H9 (cell line): ENCODE results near the gene RWDD1. TPM values are rescaled to one million over a fixed set of nuclear protein-coding genes. Genes with fewer than 3 reads are reported as not detected.

Experiments used
- DNase-seq: peaks from one replicate; pipeline ENCODE4 v3.0.0-alpha.2; 2017
- H2AFZ ChIP-seq: one replicate; pipeline ENCODE4 v1.6.1; 2013; ENCODE audit warnings: mild to moderate bottlenecking, low read length, control low read depth, moderate library complexity
- H2AK5ac ChIP-seq: 2 replicates; pipeline ENCODE4 v1.6.1; 2013; ENCODE audit warnings: low read length, control low read depth, mixed read lengths; ENCODE audit not compliant: insufficient read length
- H2BK120ac ChIP-seq: one replicate; pipeline ENCODE4 v1.6.1; 2013; ENCODE audit warnings: low read depth, mild to moderate bottlenecking, low read length, control low read depth, inconsistent platforms; ENCODE audit not compliant: poor library complexity, severe bottlenecking
- H2BK12ac ChIP-seq: 2 replicates; pipeline ENCODE4 v1.6.1; 2013; ENCODE audit warnings: low read length, control low read depth, mixed read lengths, low read depth; ENCODE audit not compliant: insufficient read length
- H2BK15ac ChIP-seq: 2 replicates; pipeline ENCODE4 v1.6.1; 2013; ENCODE audit warnings: low read depth, low read length, control low read depth
- H2BK20ac ChIP-seq: one replicate; pipeline ENCODE4 v1.6.1; 2013; ENCODE audit warnings: low read depth, mild to moderate bottlenecking, low read length, control low read depth, inconsistent platforms; ENCODE audit not compliant: poor library complexity, severe bottlenecking
- H2BK5ac ChIP-seq: 2 replicates; pipeline ENCODE4 v1.6.1; 2013; ENCODE audit warnings: low read length, control low read depth, mixed read lengths; ENCODE audit not compliant: insufficient read length
- H3K14ac ChIP-seq: 2 replicates; pipeline ENCODE4 v1.6.1; 2013; ENCODE audit warnings: low read length, control low read depth; ENCODE audit not compliant: insufficient read depth
- H3K18ac ChIP-seq: 2 replicates; pipeline ENCODE4 v1.6.1; 2013; ENCODE audit warnings: low read depth, mild to moderate bottlenecking, mixed read lengths, low read length, control low read depth; ENCODE audit not compliant: insufficient read length
- H3K23ac ChIP-seq: 2 replicates; pipeline ENCODE4 v1.6.1; 2013; ENCODE audit warnings: low read length, control low read depth, mixed read lengths, low read depth; ENCODE audit not compliant: insufficient read length
- H3K23me2 ChIP-seq: 2 replicates; pipeline ENCODE4 v1.6.1; 2013; ENCODE audit warnings: low read depth, mild to moderate bottlenecking, mixed read lengths, low read length, control low read depth; ENCODE audit not compliant: insufficient read length, poor library complexity, severe bottlenecking
- H3K27ac ChIP-seq: 2 replicates; pipeline ENCODE4 v1.5.1; 2013; ENCODE audit warnings: low read length, control low read depth, mixed read lengths, low read depth; ENCODE audit not compliant: insufficient read length
- H3K27me3 ChIP-seq: 2 replicates; pipeline ENCODE4 v1.6.1; 2013; ENCODE audit warnings: low read length, control low read depth, inconsistent platforms; ENCODE audit not compliant: insufficient read depth
- H3K4ac ChIP-seq: 2 replicates; pipeline ENCODE4 v1.6.1; 2013; ENCODE audit warnings: low read depth, mild to moderate bottlenecking, control low read depth, inconsistent platforms, low read length, moderate library complexity
- H3K4me1 ChIP-seq: 2 replicates; pipeline ENCODE4 v1.6.1; 2013; ENCODE audit warnings: low read length, control low read depth, inconsistent platforms; ENCODE audit not compliant: insufficient read depth
- H3K4me2 ChIP-seq: 2 replicates; pipeline ENCODE4 v1.6.1; 2013; ENCODE audit warnings: low read length, control low read depth, mixed read lengths; ENCODE audit not compliant: insufficient read length, insufficient read depth
- H3K56ac ChIP-seq: 2 replicates; pipeline ENCODE4 v1.6.1; 2013; ENCODE audit warnings: low read depth, mild to moderate bottlenecking, mixed read lengths, low read length, control low read depth; ENCODE audit not compliant: insufficient read length
- H3K79me1 ChIP-seq: 2 replicates; pipeline ENCODE4 v1.6.1; 2013; ENCODE audit warnings: low read depth, mild to moderate bottlenecking, moderate library complexity, low read length, control low read depth, inconsistent platforms; ENCODE audit not compliant: insufficient read depth, poor library complexity, severe bottlenecking
- H3K79me2 ChIP-seq: 2 replicates; pipeline ENCODE4 v1.6.1; 2013; ENCODE audit warnings: low read length, control low read depth, inconsistent platforms; ENCODE audit not compliant: insufficient read depth
- H3K9ac ChIP-seq: 2 replicates; pipeline ENCODE4 v1.6.1; 2013; ENCODE audit warnings: low read length, control low read depth, mixed read lengths; ENCODE audit not compliant: insufficient read length; ENCODE audit errors: extremely low read depth
- H3K9me3 ChIP-seq: one replicate; pipeline ENCODE4 v1.6.1; 2013; ENCODE audit warnings: low read depth, low read length, inconsistent platforms; ENCODE audit not compliant: control insufficient read depth
- H3T11ph ChIP-seq: one replicate; pipeline ENCODE4 v1.6.1; 2013; ENCODE audit warnings: mild to moderate bottlenecking, low read length, control low read depth, inconsistent platforms
- H4K20me1 ChIP-seq: one replicate; pipeline ENCODE4 v1.6.1; 2013; ENCODE audit not compliant: control insufficient read depth, insufficient read length, insufficient read depth
- H4K5ac ChIP-seq: 2 replicates; pipeline ENCODE4 v1.6.1; 2013; ENCODE audit warnings: low read depth, mild to moderate bottlenecking, mixed read lengths, low read length, control low read depth; ENCODE audit not compliant: insufficient read length
- H4K8ac ChIP-seq: replicated peaks from 2 replicates; pipeline ENCODE4 v1.6.1; 2013; ENCODE audit warnings: low read length, control low read depth, mixed read lengths, low read depth; ENCODE audit not compliant: insufficient read length
- H4K91ac ChIP-seq: 2 replicates; pipeline ENCODE4 v1.6.1; 2013; ENCODE audit warnings: low read depth, mild to moderate bottlenecking, moderate library complexity, mixed read lengths, low read length, control low read depth; ENCODE audit not compliant: insufficient read length
- H3K27ac Mint-ChIP-seq, 3 experiments: 2 replicates in 2 of 3; 3 replicates in 1 of 3; pipeline ENCODE4 v1.8.0; 2020 to 2021; ENCODE audit warnings: mixed read lengths in 3 of 3, mild to moderate bottlenecking in 1 of 3, moderate library complexity in 1 of 3
- H3K27me3 Mint-ChIP-seq: 2 replicates; pipeline ENCODE4 v1.8.0; 2021; ENCODE audit warnings: low read depth, mild to moderate bottlenecking, moderate library complexity, mixed read lengths
- H3K36me3 Mint-ChIP-seq, 3 experiments: 2 replicates in 2 of 3; 3 replicates in 1 of 3; pipeline ENCODE4 v1.8.0; 2020 to 2021; ENCODE audit warnings: low read depth in 3 of 3, mixed read lengths in 3 of 3; ENCODE audit not compliant: insufficient read depth in 1 of 3
- H3K4me1 Mint-ChIP-seq, 2 experiments: 2 replicates each; pipeline ENCODE4 v1.8.0; 2020; ENCODE audit warnings: mixed read lengths in 2 of 2
- H3K4me3 Mint-ChIP-seq, 2 experiments: 2 replicates in 1 of 2; 3 replicates in 1 of 2; pipeline ENCODE4 v1.8.0; 2020 to 2021; ENCODE audit warnings: mild to moderate bottlenecking in 2 of 2, mixed read lengths in 2 of 2, moderate library complexity in 1 of 2
- H3K9me3 Mint-ChIP-seq, 2 experiments: 2 replicates in 1 of 2; 3 replicates in 1 of 2; pipeline ENCODE4 v1.8.0; 2020; ENCODE audit warnings: mild to moderate bottlenecking in 2 of 2, mixed read lengths in 2 of 2, moderate library complexity in 1 of 2
- CTCF ChIP-seq: fragments of 200-600 bp; sonication (generic); conservative IDR thresholded peaks from 3 replicates; pipeline ENCODE4 v1.8.0; 2021; ENCODE audit warnings: antibody characterized with exemption, mild to moderate bottlenecking
- WGBS: extraction: QIAGEN DNeasy Blood & Tissue Kit; methylation state at CpG from one replicate; pipeline ENCODE4 v1.1.7; 2013; ENCODE audit warnings: missing lambda C conversion rate, low lambda C conversion rate, mixed read lengths; ENCODE audit not compliant: insufficient read length; ENCODE audit errors: extremely low coverage; 5-methylcytosine and 5-hydroxymethylcytosine counted together
- total RNA-seq: library from RNA; stranded (reverse); gene quantifications from 2 replicates; pipeline ENCODE4 v1.2.1, GENCODE V29; 2021

RWDD1 gene
- total RNA-seq, 1 experiment from 2014 or later = 42.0 TPM

DNA sequence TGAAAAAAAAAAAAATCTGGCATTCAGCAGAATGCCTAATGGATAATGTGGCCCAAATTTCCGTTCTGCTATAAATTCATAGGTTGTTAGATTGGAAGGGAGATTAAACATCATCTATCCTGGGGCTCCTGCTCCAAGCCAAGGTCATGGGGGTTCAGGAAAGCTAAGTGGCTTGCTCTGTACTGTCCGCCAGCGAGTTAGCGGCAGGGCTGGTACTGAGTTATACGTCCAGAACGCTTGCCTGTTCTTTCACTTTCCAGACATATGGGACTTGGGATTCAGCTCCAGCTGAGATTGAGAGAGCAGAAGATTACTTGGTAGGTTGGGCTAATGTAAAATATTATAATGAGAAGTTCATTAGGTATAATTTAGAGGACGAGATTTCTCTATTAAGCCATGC is 858 bp downstream of the RWDD1 start:
- Histone ChIP-seq H3K9me3 (no peaks in the 10 kb centered on the region), H3K18ac (no peak overlapping the region), H2BK12ac (no peak overlapping the region), H4K8ac (no peak overlapping the region), H2BK5ac (no peak overlapping the region), H4K5ac (no peak overlapping the region), H3K4me1 (peaks cover 2% of the 10 kb centered on the region; the same call in 1 of the 2 replicates), H3K27me3 (no peaks in the 10 kb centered on the region), H3K14ac (no peak overlapping the region), H4K91ac (no peak overlapping the region), H3K56ac (no peak overlapping the region), H2BK20ac (no peak overlapping the region), H3K27ac (no peak overlapping the region), H3T11ph (no peak overlapping the region), H3K79me1 (no peaks in the 10 kb centered on the region), H3K23ac (no peak overlapping the region), H2AK5ac (no peak overlapping the region), H3K23me2 (peaks cover 5% of the 10 kb centered on the region), H3K4me2 (peak overlapping the region; percentile 97), H3K9ac (peak overlapping the region; percentile 95), H3K79me2 (peaks cover 8% of the 10 kb centered on the region; the same call in 1 of the 2 replicates), H2BK15ac (no peak overlapping the region), H4K20me1 (no peaks in the 10 kb centered on the region), H3K4ac (no peak overlapping the region), H2AFZ (no peak overlapping the region), H2BK120ac (no peak overlapping the region)
- Mint-ChIP-seq H3K4me3 (peak overlapping the region; percentile 99 to 100), H3K4me1 (peaks cover 12 to 16% of the 10 kb centered on the region in 2 experiments), H3K36me3 (peaks cover 0 to 18% (median 0%) of the 10 kb centered on the region in 3 experiments; a peak in 4 of 7 replicates), H3K9me3 (no peaks in the 10 kb centered on the region), H3K27ac (peak overlapping the region; percentile 32 to 97 (median 97); a peak in 4 of 7 replicates), H3K27me3 (peaks cover 4% of the 10 kb centered on the region; the same call in 1 of the 2 replicates)
- no CpG with 5 or more reads among the region's 7 CpGs for WGBS
- no peak for TF ChIP-seq CTCF
- no peak for DNase-seq
